Measurements from ENCODE around the gene QSOX2. TPM values are rescaled to one million over a fixed set of nuclear protein-coding genes. Genes with fewer than 3 reads are reported as not detected.

QSOX2 gene
- total RNA-seq, 1 experiment from 2014 or later, result 9.9 TPM

DNA sequence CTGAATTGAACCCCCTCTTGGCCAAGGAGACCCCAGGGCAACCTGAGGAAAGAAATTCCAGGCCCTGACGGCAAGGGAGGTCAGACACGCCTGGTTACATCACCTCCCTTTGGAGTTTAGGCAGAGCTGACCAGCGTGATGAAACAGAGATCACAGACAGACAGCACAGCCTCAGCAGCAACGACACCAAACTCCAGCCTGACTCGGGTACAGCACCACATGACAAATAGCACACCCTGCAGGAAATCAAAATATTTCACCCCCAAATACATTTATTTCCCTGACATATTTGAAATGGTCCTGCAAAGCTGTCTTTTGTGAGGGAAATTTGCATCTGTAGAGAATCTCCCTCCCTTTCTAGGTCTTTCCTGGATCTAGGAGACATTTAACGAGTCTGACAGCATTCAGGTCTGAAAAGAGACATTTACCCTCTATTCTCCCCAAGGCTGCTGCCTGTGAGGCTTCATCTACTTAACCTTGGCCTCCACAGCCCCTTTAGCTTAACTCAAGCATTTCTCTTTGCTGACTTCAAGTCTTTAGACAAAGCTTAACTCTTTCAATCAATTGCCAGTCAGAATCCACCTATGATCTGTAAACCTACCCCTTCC, 2.6 kb downstream of the QSOX2 start:
- ATAC-seq, result no peak
- H4K20me1 ChIP-seq (ENCODE audit: low read length), result peaks cover 14% of the 10 kb centered on the region; the same call in 1 of the 2 replicates

DNA sequence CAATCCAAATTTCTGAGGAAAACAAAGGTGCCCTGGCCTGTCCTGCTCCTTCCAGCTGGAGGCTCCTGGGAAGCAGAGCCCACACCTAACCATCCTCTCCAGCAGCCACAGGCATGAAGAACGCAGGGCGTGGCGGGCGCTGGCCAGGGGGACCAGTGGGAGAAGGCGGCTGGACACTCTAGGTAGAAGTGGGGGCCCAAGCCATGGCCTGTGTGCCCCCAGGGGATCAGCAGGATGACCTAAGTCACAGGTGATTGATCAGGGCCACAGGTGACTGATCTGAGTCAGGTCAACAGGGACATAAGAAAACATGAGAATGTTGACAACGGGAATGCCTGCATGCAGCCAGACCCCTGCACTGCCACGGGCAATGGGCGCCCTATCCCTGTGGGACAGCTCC, 3.4 kb downstream of the QSOX2 start:
- H3K4me2 ChIP-seq (ENCODE audit: low read length), result no peak overlapping the region
- ATAC-seq, result no peak
- H3K9me2 ChIP-seq (replicated peaks; ENCODE audit: low read length), result no peaks in the 10 kb centered on the region
- peaks cover 19% of the 10 kb centered on the region for H3K4me1 ChIP-seq (ENCODE audit: insufficient read depth, low read length)
- no peaks in the 10 kb centered on the region for H3K36me3 ChIP-seq (ENCODE audit: low read depth, low read length)
- no peak overlapping the region for H3K27ac ChIP-seq (ENCODE audit: low read length)
- no peak overlapping the region for H2AFZ ChIP-seq (ENCODE audit: low read length)
- no peaks in the 10 kb centered on the region for H3K9me3 ChIP-seq (ENCODE audit: low read length)
- no peak overlapping the region for H3K4me3 ChIP-seq (ENCODE audit: low read length)
- H4K20me1 ChIP-seq (ENCODE audit: low read length), result peaks cover 14% of the 10 kb centered on the region; the same call in 1 of the 2 replicates
- CTCF ChIA-PET, result no interaction called here
- no TSS peak for BruUV-seq (replicated peaks)
- intact Hi-C loops (cut with micrococcal nuclease), result no loop called here
- H3F3A ChIP-seq (ENCODE audit: low read length, unreplicated experiment), result no peaks in the 10 kb centered on the region
- no peaks in the 10 kb centered on the region for H3K27me3 ChIP-seq (ENCODE audit: low read length)
- peaks cover 71% of the 10 kb centered on the region for H3K79me2 ChIP-seq (ENCODE audit: low read length)
- DNase-seq, result no peak
- POLR2A ChIA-PET (ENCODE audit: unreplicated experiment), result no interaction called here
- TF ChIP-seq, protein P1, sequence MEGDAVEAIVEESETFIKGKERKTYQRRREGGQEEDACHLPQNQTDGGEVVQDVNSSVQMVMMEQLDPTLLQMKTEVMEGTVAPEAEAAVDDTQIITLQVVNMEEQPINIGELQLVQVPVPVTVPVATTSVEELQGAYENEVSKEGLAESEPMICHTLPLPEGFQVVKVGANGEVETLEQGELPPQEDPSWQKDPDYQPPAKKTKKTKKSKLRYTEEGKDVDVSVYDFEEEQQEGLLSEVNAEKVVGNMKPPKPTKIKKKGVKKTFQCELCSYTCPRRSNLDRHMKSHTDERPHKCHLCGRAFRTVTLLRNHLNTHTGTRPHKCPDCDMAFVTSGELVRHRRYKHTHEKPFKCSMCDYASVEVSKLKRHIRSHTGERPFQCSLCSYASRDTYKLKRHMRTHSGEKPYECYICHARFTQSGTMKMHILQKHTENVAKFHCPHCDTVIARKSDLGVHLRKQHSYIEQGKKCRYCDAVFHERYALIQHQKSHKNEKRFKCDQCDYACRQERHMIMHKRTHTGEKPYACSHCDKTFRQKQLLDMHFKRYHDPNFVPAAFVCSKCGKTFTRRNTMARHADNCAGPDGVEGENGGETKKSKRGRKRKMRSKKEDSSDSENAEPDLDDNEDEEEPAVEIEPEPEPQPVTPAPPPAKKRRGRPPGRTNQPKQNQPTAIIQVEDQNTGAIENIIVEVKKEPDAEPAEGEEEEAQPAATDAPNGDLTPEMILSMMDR (conservative IDR thresholded peaks at IDR 0.05; ENCODE audit: low read depth, low read length), result no peak
- TF ChIP-seq EZH2phosphoT487 (IDR thresholded peaks at IDR 0.05; ENCODE audit: borderline replicate concordance, low read length) (no peak), EZH2 (IDR thresholded peaks at IDR 0.05; ENCODE audit: low read length, unreplicated experiment) (no peak)
- H3K9ac ChIP-seq (ENCODE audit: low read length), result no peak overlapping the region

More for the DNA sequence above, 2.6 kb downstream of the QSOX2 start:
- peaks cover 71% of the 10 kb centered on the region for H3K79me2 ChIP-seq (ENCODE audit: low read length)
- no peaks in the 10 kb centered on the region for H3F3A ChIP-seq (ENCODE audit: low read length, unreplicated experiment)
- no peak overlapping the region for H3K9ac ChIP-seq (ENCODE audit: low read length)
- no peaks in the 10 kb centered on the region for H3K27me3 ChIP-seq (ENCODE audit: low read length)
- H3K4me2 ChIP-seq (ENCODE audit: low read length), result peak overlapping the region; percentile 98; the same call in 1 of the 2 replicates
- H3K27ac ChIP-seq (ENCODE audit: low read length), result no peak overlapping the region
- H3K9me2 ChIP-seq (replicated peaks; ENCODE audit: low read length), result no peaks in the 10 kb centered on the region
- POLR2A ChIA-PET (ENCODE audit: unreplicated experiment), result no interaction called here
- CTCF ChIA-PET, result interaction anchor here (0.6 kb wide), 2 partner anchors 79 to 120 kb away, joined by 3 to 4 read pairs; partner anchors contain the start of gene DNLZ
- no peak overlapping the region for H2AFZ ChIP-seq (ENCODE audit: low read length)
- BruUV-seq (replicated peaks), result no TSS peak
- TF ChIP-seq, protein P1 (conservative IDR thresholded peaks at IDR 0.05; ENCODE audit: low read depth, low read length), result peak; percentile 39; the same call in 1 of the 2 replicates
- TF ChIP-seq EZH2 (IDR thresholded peaks at IDR 0.05; ENCODE audit: low read length, unreplicated experiment), result no peak
- intact Hi-C loops (cut with micrococcal nuclease), result no loop called here
- no peaks in the 10 kb centered on the region for H3K9me3 ChIP-seq (ENCODE audit: low read length)
- no peak overlapping the region for H3K4me3 ChIP-seq (ENCODE audit: low read length)
- no peaks in the 10 kb centered on the region for H3K36me3 ChIP-seq (ENCODE audit: low read depth, low read length)
- peak; percentile 18 for DNase-seq
- H3K4me1 ChIP-seq (ENCODE audit: insufficient read depth, low read length), result peaks cover 19% of the 10 kb centered on the region

DNA sequence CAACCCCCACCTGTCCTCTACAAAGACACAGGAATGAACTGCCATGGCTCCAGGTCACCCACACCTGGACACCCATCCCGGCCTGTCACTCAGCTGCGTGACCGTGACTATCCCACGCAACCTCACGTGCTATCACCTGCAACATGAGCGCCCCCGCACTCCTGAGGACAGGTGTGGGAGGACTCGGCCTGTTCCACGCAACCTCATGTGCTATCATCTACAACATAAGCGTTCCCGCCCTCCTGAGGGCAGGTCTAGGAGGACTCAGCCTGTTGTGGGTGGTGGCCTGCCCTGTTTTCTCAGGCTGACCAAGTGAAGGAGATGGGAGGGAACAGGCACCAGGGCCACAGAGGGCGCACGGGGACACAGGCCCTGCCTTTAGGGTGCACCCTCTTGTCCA, 4.1 kb downstream of the QSOX2 start:
- no peak for TF ChIP-seq EZH2 (IDR thresholded peaks at IDR 0.05; ENCODE audit: low read length, unreplicated experiment)
- TF ChIP-seq, protein P1 (conservative IDR thresholded peaks at IDR 0.05; ENCODE audit: low read depth, low read length), result no peak
- TF ChIP-seq EZH2phosphoT487 (IDR thresholded peaks at IDR 0.05; ENCODE audit: borderline replicate concordance, low read length), result no peak
- CTCF ChIA-PET, result no interaction called here
- peaks cover 71% of the 10 kb centered on the region for H3K79me2 ChIP-seq (ENCODE audit: low read length)

More for the DNA sequence above, 4.1 kb downstream of the QSOX2 start:
- Histone ChIP-seq H3K9me3 (ENCODE audit: low read length) (no peaks in the 10 kb centered on the region), H2AFZ (ENCODE audit: low read length) (no peak overlapping the region), H3K9me2 (replicated peaks; ENCODE audit: low read length) (no peaks in the 10 kb centered on the region), H3K4me1 (ENCODE audit: insufficient read depth, low read length) (peaks cover 19% of the 10 kb centered on the region), H3F3A (ENCODE audit: low read length, unreplicated experiment) (no peaks in the 10 kb centered on the region), H3K36me3 (ENCODE audit: low read depth, low read length) (no peaks in the 10 kb centered on the region), H3K27me3 (ENCODE audit: low read length) (no peaks in the 10 kb centered on the region), H3K4me2 (ENCODE audit: low read length) (no peak overlapping the region), H3K9ac (ENCODE audit: low read length) (no peak overlapping the region), H4K20me1 (ENCODE audit: low read length) (peaks cover 14% of the 10 kb centered on the region; the same call in 1 of the 2 replicates), H3K27ac (ENCODE audit: low read length) (no peak overlapping the region), H3K4me3 (ENCODE audit: low read length) (no peak overlapping the region)
- POLR2A ChIA-PET (ENCODE audit: unreplicated experiment), result no interaction called here
- ATAC-seq (no peak), DNase-seq (no peak)
- intact Hi-C loops (cut with micrococcal nuclease), result no loop called here
- BruUV-seq (replicated peaks), result no TSS peak

Measured in PC-3 (cell line).